Cardiac fibroblast (primary cell): Measurements from ENCODE around the gene ARID3B.

ENCODE experiments used
- DNase-seq, 2 donors: peaks; one replicate each; pipeline versions ENCODE4 v3.0.0 to v3.0.0-alpha.2; 2010; ENCODE audit warnings: low read depth in 2 of 2
- H3K4me3 ChIP-seq, 2 donors: replicated peaks in 1 of 2; 1 replicate in 1 of 2; 2 replicates in 1 of 2; pipeline ENCODE4 v1.5.1; 2011; ENCODE audit warnings: low read depth in 2 of 2, low read length in 2 of 2, mild to moderate bottlenecking in 2 of 2, moderate library complexity in 1 of 2
- TF ChIP-seq, protein P1 (sequence below): IDR thresholded peaks from one replicate; pipeline ENCODE4 v1.5.1; 2011; ENCODE audit warnings: low read depth, mild to moderate bottlenecking, low read length, inconsistent platforms

ARID3B gene

GRCh38 chr15:74564182-74564581 is 23.2 kb downstream of the ARID3B start:
- H3K4me3 ChIP-seq = no peak overlapping the region
- DNase-seq = no peak
- TF ChIP-seq, protein P1, sequence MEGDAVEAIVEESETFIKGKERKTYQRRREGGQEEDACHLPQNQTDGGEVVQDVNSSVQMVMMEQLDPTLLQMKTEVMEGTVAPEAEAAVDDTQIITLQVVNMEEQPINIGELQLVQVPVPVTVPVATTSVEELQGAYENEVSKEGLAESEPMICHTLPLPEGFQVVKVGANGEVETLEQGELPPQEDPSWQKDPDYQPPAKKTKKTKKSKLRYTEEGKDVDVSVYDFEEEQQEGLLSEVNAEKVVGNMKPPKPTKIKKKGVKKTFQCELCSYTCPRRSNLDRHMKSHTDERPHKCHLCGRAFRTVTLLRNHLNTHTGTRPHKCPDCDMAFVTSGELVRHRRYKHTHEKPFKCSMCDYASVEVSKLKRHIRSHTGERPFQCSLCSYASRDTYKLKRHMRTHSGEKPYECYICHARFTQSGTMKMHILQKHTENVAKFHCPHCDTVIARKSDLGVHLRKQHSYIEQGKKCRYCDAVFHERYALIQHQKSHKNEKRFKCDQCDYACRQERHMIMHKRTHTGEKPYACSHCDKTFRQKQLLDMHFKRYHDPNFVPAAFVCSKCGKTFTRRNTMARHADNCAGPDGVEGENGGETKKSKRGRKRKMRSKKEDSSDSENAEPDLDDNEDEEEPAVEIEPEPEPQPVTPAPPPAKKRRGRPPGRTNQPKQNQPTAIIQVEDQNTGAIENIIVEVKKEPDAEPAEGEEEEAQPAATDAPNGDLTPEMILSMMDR = no peak

- DNase-seq = no peak
- TF ChIP-seq, protein P1 = no peak
- no peak overlapping the region for H3K4me3 ChIP-seq
These were observed 24.5 kb downstream of the ARID3B start for GRCh38 chr15:74565381-74566085.

DNA sequence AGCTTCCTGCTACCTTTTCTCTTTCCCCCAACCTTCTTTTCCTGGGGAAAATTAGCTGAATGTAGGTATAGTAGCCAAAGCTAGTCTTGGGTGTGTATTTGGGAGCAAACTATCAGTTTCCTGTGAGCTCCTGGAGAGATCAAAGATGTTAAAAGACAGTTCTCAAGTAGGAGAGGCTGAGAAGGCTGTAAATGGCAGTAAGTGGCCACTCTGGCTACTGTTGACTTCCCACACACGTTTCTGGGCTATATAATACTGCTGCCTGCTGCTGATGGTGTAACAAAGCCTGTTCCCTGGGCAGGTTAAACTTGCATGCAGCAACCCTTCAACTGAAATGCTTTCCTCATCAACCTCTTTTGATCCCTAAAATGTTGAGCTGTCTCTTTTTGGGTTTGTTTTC is 27.6 kb downstream of the ARID3B start:
- TF ChIP-seq, protein P1 = no peak
- no peak for DNase-seq

DNA sequence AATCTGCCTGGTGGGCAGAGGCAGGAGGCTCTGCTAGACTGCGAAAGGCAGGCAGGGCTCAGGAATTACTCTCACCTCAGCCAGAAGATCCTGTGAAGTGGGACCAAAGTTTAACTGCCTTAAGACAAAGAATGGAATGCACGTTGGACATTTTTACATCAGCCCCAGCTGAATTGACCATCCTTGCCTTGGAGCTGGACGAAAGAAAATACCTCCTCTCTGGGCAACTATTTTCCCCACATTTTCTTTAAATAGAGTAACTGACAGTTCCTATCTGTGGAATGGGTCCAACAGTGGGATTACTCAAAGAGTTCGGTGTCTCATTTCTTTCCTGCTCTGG is 28.7 kb downstream of the ARID3B start:
- no peak for DNase-seq
- TF ChIP-seq, protein P1 = no peak
- H3K4me3 ChIP-seq = no peak overlapping the region

More for the DNA sequence above, 27.6 kb downstream of the ARID3B start:
- H3K4me3 ChIP-seq = no peak overlapping the region

DNA sequence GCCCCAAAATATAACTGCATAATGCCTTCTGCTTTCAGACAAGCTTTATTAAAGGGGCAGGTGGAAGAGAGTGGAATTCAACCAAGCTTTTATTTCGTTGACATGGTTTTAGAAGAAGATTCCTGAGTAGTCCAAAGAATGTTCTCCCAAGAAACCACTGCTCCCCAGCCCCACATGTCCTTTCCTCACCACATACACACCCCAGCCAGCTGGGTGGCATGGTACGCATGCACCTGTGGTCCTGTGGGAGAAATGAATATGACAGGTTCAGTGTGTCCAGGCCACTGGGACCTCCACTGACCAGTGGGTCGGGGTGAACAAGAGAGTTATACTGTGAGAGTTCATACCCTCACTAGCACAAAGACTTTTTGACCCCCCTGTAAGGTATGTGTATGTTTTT is 30.2 kb downstream of the ARID3B start:
- TF ChIP-seq, protein P1 = no peak
- no peak overlapping the region for H3K4me3 ChIP-seq
- DNase-seq = no peak

DNA sequence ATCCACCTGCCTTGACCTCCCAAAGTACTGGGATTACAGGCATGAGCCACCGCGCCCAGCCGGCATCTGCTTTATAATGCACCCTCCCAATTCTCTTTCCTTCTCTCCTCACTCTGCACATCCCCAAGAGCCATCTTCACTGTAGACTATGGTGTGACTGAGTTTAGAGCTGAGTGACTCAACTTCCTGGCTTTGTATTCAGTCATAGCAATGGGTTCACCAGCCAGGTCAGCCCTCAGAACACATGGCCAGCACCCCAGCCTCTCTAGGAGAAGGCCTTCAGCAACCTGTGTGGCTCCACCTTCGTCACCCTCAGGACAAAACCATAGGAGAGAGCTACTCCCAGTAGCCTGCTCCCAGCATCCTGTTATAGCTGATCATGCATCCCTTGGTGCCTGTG is 33.0 kb downstream of the ARID3B start:
- TF ChIP-seq, protein P1 = no peak
- H3K4me3 ChIP-seq = no peak overlapping the region
- DNase-seq = peak in 1 of 2 donors; percentile 78

- TF ChIP-seq, protein P1 = no peak
- DNase-seq = no peak
- no peak overlapping the region for H3K4me3 ChIP-seq
These were observed 37.5 kb downstream of the ARID3B start for GRCh38 chr15:74578496-74578994.
